GM12875 (cell line): ENCODE data around the gene LLPH.

Experiments
- H3K4me3 ChIP-seq: one replicate; pipeline ENCODE4 v1.5.1; 2011; ENCODE audit warnings: low read depth, low read length, control low read depth
- TF ChIP-seq, protein P1 (sequence below): IDR thresholded peaks from 2 replicates; pipeline ENCODE4 v1.5.1; 2011; ENCODE audit warnings: low read depth, mild to moderate bottlenecking, control low read depth, inconsistent platforms, low read length, moderate library complexity, borderline replicate concordance; ENCODE audit not compliant: insufficient read depth

The LLPH gene

DNA sequence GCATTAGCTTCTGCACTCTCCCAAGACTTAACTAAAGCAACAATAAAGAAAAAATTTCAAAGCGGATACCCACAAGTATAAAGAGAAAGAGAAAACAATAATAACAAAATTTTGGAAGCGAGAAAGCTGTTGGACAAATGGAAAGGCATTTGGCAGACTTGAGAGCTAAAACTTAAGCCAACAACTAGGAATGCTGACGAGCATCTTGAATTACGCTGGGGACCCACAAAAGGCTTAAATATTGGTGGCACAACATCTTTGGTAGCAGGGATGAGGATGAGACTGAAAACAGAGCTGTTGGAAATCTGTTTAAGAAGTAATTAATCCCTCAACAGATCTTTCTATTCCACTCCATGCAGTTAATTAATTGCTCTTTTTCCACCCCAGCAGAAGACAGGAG lies 49.8 kb downstream of the LLPH start:
- no peak overlapping the region for H3K4me3 ChIP-seq
- TF ChIP-seq, protein P1, sequence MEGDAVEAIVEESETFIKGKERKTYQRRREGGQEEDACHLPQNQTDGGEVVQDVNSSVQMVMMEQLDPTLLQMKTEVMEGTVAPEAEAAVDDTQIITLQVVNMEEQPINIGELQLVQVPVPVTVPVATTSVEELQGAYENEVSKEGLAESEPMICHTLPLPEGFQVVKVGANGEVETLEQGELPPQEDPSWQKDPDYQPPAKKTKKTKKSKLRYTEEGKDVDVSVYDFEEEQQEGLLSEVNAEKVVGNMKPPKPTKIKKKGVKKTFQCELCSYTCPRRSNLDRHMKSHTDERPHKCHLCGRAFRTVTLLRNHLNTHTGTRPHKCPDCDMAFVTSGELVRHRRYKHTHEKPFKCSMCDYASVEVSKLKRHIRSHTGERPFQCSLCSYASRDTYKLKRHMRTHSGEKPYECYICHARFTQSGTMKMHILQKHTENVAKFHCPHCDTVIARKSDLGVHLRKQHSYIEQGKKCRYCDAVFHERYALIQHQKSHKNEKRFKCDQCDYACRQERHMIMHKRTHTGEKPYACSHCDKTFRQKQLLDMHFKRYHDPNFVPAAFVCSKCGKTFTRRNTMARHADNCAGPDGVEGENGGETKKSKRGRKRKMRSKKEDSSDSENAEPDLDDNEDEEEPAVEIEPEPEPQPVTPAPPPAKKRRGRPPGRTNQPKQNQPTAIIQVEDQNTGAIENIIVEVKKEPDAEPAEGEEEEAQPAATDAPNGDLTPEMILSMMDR = no peak

DNA sequence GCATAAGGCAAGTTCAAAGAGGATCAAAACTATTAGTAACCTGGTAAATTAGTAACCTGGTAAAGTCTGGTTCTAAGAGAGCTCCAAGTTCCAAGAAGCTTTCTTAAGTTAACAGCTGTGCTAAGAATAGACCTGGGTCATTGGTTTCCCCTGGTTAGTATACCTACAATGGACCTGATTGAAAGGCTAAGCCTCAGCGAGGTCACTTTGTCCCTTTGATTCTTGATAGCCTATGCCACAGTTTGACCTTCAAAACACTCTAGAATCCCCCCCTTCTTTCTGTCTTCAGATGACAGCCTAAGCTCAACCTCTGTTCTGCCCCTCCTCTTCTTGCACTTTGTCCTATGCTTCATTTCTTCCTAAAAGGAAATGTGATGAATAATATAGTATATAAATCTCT lies 53.0 kb downstream of the LLPH start:
- TF ChIP-seq, protein P1 = no peak
- H3K4me3 ChIP-seq = no peak overlapping the region

DNA sequence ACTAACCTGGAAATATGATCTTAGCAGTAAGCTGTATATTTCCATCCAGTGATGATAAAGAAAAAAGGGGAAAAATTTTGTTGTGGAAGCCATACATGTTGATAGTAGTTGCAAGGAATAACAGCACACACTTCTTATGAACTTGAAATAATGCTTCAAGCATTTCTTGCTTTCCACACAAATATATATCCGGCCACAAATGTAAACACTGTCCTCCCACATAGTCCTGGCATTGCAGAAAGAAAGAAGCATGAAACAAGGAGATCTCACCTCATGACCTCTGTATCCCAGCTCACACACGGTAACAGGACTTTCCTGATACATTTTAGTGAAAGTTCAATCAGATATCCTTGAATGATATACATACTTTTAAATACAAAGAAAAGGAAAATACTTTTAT lies 56.0 kb downstream of the LLPH start:
- H3K4me3 ChIP-seq = no peak overlapping the region
- TF ChIP-seq, protein P1 = no peak

DNA sequence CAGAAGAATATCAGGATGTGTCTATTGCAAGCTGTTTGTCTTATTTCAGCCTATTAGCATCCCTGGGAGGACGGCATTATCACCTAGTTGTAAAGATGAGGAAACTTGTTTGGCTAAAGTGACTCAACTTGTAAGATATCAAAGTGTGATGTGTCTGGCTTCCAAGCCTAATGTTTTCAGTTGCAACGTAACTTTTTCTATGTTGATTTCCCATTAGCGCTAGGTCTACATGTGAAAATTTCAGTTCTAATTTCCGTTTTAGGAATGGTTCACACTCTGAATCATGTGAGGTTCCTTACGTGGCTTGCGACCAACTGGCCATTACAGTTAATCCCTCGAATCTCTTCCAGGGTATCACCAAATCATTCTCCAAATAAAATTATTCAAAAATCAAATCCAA lies 58.0 kb downstream of the LLPH start:
- H3K4me3 ChIP-seq = no peak overlapping the region
- TF ChIP-seq, protein P1 = no peak

DNA sequence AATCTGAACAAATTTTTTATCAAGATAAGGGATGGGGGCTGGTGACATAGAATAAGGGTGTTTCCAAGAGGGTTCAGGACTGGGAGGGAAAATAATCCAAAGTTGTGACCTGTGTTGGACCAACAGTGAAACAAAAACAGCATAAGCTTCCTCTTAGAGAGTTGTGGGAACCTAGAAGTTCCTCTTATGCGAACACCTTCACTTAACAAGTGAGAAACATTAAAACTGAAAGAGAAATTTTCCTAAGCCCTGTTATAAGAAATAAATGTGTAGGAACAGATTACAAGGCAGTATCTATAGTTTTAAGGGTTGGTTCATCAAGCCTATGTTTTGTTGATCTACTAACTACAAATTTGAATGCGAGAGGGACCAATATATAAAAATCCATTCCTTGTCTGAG lies 58.4 kb downstream of the LLPH start:
- TF ChIP-seq, protein P1 = no peak
- H3K4me3 ChIP-seq = no peak overlapping the region

DNA sequence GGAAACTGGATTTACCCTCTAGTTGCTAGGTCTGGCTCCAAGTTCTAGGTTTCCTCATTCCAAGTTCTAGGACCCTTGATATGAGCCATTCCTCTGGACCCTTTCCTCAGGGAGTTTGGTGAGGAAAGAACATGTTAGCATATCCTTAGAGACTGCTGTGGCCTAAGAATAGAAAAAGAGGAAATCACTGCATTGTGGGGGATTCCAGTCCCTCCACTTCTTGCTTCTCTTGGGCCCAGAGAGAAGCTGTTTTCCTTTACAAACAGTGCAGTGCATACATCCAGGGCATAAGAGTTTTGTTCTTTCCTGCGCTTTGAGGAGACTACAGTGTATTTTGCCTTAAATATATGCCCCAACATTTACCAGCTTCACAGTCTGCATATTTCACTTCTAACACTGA lies 59.0 kb downstream of the LLPH start:
- TF ChIP-seq, protein P1 = no peak
- no peak overlapping the region for H3K4me3 ChIP-seq

DNA sequence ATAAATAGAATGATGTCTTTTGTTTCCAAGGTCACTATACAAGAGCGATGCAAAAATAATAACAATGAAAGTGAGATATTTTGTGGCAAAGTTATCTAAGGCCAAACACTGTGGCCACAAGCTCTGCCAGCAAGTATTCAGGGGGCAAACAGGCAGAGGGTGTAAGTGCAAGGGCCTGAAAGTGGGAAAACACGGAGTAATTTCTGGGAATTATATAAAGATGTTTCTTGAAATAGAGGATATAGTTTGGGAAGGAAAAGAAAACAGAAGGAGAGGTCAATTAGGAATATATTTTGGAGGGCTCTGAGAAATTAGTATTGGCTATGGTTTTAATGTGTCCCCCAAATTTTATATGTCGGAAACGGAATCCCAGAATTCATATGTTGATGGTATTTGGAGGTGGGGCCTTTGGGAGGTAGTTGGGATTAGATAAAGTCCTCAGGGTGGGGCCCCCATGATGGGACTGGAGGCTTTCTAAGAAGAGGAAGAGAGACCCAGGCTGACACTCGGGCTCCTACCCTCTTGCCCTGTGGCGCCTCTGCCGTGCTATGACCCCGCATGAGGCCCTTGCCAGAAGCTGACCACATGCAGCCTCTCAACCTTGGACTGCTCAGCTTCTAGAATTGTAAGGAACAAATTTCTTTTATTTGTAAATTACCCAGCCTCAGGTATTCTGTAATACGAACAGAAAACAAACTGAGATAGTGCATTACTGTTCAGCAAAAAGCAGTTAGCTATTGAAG lies 60.0 kb downstream of the LLPH start:
- no peak overlapping the region for H3K4me3 ChIP-seq
- TF ChIP-seq, protein P1 = no peak
